ENCODE data around the gene HES7.
"Not testable (repeated sequence)": the region's sequence is repeated elsewhere in the genome, so short reads cannot be mapped to it uniquely, and the experiment has no call there.

HES7 gene

DNA sequence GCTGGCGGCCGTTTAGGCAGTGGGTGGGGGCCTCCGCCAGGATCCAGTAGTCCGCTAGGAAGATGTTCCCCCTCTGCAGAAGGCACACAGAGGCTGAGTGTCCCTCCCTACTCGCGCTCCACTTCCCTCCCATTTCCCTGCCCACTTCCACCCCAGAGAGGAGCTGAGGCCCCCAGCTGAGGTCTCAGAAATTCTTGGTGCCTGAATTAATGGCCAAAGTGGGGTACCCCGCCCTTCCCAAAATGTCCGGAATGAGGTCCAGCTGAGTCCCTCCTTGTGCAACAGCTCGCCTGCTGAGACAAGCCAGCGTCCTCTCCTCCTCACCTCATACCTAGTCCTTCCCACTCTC lies 13.5 kb downstream of the HES7 start:
- no peaks in the 10 kb centered on the region for H3K36me3 Mint-ChIP-seq
- peaks cover 1% of the 10 kb centered on the region for H3K4me1 Mint-ChIP-seq (ENCODE audit: low read depth)
- H3K9me3 Mint-ChIP-seq (ENCODE audit: low read depth), result no peaks in the 10 kb centered on the region
- H3K27me3 Mint-ChIP-seq, result peaks cover 14% of the 10 kb centered on the region
- H3K4me3 Mint-ChIP-seq, result no peak overlapping the region
- no peak overlapping the region for H3K27ac Mint-ChIP-seq

DNA sequence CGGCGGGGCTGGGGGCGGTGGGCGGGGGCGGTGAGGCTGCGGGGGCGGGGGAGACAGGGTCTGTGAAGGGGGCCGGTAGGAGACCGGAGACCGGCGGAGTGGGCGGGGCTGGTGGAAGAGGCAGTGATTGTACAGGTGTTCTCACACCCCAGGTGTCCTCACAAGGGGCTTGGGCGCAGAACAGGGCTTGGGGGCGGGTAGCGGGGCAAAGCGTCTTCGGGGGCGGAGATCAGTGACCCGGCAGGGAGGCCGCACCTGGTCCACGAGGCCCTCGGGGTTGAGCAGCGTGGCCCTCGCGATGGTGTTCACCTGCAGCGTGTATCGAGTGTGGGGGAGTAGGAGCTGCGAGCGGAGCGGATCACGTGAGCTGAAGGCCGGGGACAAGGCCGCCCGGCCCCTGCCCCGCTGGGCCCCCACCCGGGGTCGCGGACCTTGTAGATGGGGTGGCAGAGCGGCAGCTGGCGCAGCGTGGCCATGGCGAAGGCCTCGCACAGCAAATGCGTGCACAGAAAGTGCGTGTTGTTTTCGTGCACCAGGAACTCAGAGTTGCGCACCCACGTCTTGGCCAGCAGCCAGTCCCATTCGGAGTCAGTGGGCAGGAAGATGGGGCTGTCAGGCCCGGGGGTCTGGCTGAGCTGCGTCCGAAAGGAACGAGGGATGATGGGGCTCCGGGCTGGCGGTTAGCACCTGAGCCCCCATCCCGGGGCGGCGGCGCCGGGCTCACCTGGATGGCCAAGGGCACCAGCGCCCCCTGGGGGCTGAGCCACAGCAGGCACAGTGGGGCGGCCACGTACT lies 14.0 kb downstream of the HES7 start:
- Mint-ChIP-seq H3K27me3 (peaks cover 8% of the 10 kb centered on the region), H3K4me3 (peak overlapping the region; percentile 73), H3K9me3 (ENCODE audit: low read depth) (no peaks in the 10 kb centered on the region), H3K27ac (no peak overlapping the region), H3K4me1 (ENCODE audit: low read depth) (peaks cover 1% of the 10 kb centered on the region), H3K36me3 (no peaks in the 10 kb centered on the region)

DNA sequence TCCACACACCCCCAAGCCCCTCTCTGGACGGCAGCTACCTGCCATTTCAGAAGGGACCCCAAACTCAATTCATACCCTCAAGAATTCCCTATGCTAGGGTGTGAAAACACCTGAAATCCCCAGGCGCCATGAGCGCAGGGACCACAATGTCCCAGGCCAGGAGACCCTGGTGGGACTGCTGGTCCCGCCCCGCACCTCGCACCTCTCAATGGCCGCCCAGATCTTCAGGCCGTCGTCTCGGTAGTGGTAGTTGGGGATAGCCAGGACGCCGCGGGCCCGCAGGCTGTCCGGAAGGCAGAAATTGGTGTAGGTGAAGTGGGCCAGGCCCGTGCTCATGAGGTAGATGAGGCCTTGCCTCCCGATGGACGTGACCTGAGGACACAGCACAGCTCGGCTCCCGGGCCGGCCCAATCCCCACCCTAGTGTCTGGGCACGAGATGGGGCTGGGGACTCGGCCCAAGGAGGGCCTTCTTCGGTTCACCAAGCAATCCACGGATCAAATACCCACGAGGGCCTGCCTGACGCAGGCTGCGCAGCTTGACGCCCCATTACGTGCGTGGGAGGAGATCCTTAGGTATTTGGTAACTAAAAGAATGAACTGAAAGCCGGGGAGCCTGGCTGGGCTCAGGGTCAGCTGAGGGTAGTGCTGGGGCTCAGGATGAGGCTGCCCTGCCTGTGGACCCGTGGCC lies 14.8 kb downstream of the HES7 start:
- Mint-ChIP-seq H3K4me1 (ENCODE audit: low read depth) (peaks cover 1% of the 10 kb centered on the region), H3K36me3 (no peaks in the 10 kb centered on the region), H3K27me3 (peaks cover 4% of the 10 kb centered on the region), H3K4me3 (no peak overlapping the region), H3K27ac (no peak overlapping the region), H3K9me3 (ENCODE audit: low read depth) (no peaks in the 10 kb centered on the region)

DNA sequence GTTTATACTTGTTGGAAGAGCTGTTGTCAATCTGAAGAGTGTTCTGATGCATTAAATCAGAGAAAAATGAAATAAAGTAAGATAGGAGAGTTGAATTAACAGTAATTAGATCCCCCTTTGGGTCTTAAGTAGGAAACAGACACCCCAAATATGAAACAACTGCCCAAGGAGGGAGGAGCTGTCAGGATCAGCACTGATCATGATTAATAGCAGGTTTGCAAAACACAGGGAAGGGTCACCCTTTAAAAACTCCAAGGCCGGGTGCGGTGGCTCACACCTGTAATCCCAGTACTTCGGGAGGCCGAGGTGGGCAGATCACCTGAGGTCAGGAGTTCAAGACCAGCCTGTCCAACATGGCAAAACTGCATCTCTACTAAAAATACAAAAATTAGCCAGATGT lies 16.9 kb downstream of the HES7 start:
- not testable (repeated sequence) for H3K4me1 Mint-ChIP-seq (ENCODE audit: low read depth); H3K9me3 Mint-ChIP-seq (ENCODE audit: low read depth); H3K4me3 Mint-ChIP-seq; H3K27me3 Mint-ChIP-seq; H3K27ac Mint-ChIP-seq; H3K36me3 Mint-ChIP-seq

DNA sequence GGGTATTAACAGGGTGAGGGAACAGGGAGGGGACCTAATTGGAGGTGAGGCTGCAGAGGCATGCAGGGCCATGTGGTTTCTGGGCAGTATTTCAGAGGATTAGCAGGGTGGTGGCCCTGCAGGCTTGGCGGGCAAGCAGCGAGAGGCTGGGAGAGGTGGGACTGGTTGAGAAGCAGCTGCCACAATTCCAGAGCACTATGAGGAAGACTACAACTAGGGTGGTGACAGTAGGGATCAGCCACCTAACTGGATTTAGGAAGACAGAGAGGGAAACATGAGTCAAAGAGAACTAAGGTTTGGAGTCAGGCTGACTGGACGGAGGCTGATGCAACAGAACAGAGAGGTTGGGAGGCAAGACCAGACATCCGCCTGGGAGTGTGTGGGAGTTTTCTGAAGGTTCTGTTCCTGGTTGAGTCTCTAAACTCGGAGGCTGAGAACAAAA lies 17.9 kb downstream of the HES7 start:
- H3K9me3 Mint-ChIP-seq (ENCODE audit: low read depth), result no peaks in the 10 kb centered on the region
- peaks cover 1% of the 10 kb centered on the region for H3K4me1 Mint-ChIP-seq (ENCODE audit: low read depth)
- no peak overlapping the region for H3K4me3 Mint-ChIP-seq
- H3K27me3 Mint-ChIP-seq, result no peaks in the 10 kb centered on the region
- H3K27ac Mint-ChIP-seq, result no peak overlapping the region
- H3K36me3 Mint-ChIP-seq, result no peaks in the 10 kb centered on the region

DNA sequence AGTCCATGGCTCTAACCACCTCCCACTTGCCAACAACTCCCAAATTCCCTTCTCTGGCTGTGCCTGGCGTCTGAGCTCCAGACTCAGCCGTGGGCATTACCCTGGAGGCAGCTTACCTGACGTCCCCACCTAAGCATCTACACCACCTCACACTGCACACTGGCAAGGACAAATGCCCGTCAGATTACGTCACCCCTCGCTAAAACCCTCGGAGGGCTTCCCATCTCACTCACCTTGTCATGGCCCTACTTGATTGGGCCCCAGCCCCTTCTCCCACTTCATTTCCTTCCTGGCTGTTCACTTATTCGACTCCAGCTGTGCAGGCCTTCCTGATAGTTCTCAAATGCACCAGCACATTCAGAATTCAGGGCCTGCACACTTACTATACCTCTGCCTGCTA lies 19.0 kb downstream of the HES7 start:
- Mint-ChIP-seq H3K27ac (no peak overlapping the region), H3K27me3 (no peaks in the 10 kb centered on the region), H3K36me3 (no peaks in the 10 kb centered on the region), H3K9me3 (ENCODE audit: low read depth) (no peaks in the 10 kb centered on the region), H3K4me3 (no peak overlapping the region), H3K4me1 (ENCODE audit: low read depth) (no peaks in the 10 kb centered on the region)

DNA sequence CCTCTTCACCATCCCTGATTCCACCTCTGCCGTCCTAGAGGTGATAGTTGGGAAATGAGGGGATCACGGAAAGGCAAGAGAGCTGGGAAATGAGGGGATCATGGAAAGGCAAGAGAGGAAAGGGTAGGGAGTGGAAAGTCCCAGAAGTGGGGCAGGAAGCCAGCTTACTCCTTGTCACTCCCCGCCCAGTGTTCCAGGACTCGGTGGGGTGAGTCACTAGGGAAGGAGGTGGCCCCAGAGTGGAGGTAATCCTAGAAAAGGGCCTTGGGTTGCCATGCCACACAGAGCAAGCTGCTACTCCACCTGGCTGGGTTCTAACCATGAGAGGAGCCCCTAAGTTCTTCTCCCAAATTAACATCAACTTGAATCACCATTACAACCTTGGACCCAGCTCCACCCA lies 20.4 kb downstream of the HES7 start:
- Mint-ChIP-seq H3K4me3 (no peak overlapping the region), H3K36me3 (no peaks in the 10 kb centered on the region), H3K27ac (no peak overlapping the region), H3K4me1 (ENCODE audit: low read depth) (no peaks in the 10 kb centered on the region), H3K9me3 (ENCODE audit: low read depth) (no peaks in the 10 kb centered on the region), H3K27me3 (no peaks in the 10 kb centered on the region)

DNA sequence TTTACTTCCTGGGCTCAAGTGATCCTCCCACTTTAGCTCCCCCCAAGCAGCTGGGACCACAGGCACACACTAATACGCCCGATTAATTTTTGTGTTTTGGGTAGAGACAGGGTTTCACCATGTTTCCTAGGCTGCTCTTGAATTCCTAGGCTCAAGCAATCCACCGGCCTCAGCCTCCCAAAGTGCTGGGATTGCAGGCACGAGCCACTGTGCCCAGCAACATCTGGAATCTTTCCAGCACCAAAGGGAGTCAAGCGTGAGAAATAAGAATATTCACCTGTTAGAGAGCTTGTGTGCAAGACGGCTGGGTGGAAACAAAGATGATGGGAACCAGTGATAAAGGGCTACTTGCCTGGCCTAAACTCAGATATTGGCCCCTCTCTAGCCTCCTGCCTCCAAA lies 22.2 kb downstream of the HES7 start:
- Mint-ChIP-seq H3K4me3 (no peak overlapping the region), H3K9me3 (ENCODE audit: low read depth) (no peaks in the 10 kb centered on the region), H3K27ac (no peak overlapping the region), H3K27me3 (no peaks in the 10 kb centered on the region), H3K4me1 (ENCODE audit: low read depth) (no peaks in the 10 kb centered on the region), H3K36me3 (no peaks in the 10 kb centered on the region)

DNA sequence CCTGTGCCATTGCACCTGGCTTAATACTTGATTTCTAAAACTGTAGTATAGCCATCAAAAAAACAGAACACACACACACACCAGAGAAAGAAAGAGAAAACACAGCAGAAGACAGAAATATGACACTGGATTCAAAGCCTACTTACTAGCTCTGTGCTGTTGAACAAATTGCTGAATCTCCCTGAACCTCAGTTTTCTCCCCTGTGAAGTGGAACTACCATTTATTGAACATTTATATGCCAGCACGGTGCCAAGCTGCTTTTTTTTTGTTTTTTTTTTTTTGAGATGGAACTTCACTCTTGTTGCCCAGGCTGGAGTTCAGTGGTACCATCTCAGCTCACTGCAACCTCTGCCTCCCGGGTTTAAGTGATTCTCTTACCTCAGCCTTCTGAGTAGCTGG lies 23.1 kb downstream of the HES7 start:
- H3K27me3 Mint-ChIP-seq, result no peaks in the 10 kb centered on the region

DNA sequence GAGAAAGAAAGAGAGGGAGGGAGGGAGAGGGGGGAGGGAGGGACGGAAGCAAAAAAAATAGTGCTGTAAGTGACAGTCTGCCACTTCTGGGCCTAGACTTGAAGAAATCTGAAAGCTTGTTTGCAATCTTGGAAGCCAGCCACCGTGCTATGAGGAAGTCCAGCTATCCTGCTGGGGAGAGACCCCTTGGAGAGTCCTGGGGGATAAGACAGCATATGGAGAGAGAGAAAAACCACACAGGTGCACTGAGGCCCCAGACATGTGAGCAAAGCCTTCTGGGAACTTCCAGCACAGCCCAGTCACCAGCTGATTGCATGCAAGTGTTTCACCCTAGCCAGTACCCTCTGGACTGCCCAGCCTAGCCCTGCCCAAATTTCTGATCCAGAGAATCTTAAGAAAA lies 23.8 kb downstream of the HES7 start:
- Mint-ChIP-seq H3K27me3 (no peaks in the 10 kb centered on the region), H3K27ac (no peak overlapping the region)

More for the DNA sequence above, 23.1 kb downstream of the HES7 start:
- no peaks in the 10 kb centered on the region for H3K9me3 Mint-ChIP-seq (ENCODE audit: low read depth)
- no peak overlapping the region for H3K27ac Mint-ChIP-seq
- no peaks in the 10 kb centered on the region for H3K4me1 Mint-ChIP-seq (ENCODE audit: low read depth)
- H3K4me3 Mint-ChIP-seq, result no peak overlapping the region
- no peaks in the 10 kb centered on the region for H3K36me3 Mint-ChIP-seq

DNA sequence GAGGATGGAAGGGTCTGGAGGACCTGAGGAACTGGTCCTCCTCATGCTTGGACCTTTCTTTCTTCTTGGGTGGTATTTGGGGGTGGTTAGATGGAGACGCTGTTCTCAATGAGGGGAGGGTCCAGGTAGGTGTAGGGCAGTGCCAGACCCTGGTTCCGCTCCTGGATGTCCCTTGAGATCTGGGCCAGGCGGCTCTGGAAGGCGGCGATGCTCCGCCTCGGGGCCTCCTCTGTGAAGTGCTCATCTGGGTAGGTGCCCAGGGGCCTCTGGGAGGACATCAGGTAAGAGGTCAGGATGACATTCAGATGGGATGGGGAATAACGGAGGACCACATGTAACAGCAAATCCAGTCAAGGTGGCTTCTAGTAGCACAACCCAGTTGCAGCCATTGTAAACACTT lies 27.4 kb downstream of the HES7 start:
- H3K27me3 Mint-ChIP-seq, result peaks cover 2% of the 10 kb centered on the region
- H3K4me1 Mint-ChIP-seq (ENCODE audit: low read depth), result peaks cover 10% of the 10 kb centered on the region
- no peak overlapping the region for H3K4me3 Mint-ChIP-seq
- no peaks in the 10 kb centered on the region for H3K36me3 Mint-ChIP-seq
- no peaks in the 10 kb centered on the region for H3K9me3 Mint-ChIP-seq (ENCODE audit: low read depth)
- H3K27ac Mint-ChIP-seq, result no peak overlapping the region

More for the DNA sequence above, 23.8 kb downstream of the HES7 start:
- Mint-ChIP-seq H3K36me3 (no peaks in the 10 kb centered on the region), H3K4me3 (no peak overlapping the region), H3K4me1 (ENCODE audit: low read depth) (no peaks in the 10 kb centered on the region), H3K9me3 (ENCODE audit: low read depth) (no peaks in the 10 kb centered on the region)

DNA sequence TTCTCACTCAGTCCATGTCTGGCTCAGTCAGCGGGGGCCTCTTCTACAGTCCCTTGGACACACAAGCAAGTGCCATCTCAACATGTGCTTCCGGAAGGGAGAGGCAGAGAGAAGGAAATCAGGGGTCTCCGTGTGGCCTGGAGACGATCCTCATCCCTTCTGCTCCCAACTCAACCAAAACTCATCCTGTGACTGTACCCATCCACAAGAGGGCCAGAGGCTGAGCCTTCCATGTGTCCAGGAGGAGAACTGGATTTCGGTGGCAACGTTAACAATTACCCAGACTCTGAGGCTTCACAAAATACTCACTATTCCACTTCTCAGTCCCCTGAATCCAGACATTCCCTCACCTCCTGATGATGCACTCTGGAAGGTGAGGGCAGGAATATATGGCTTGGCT lies 28.5 kb downstream of the HES7 start:
- Mint-ChIP-seq H3K27ac (no peak overlapping the region), H3K36me3 (no peaks in the 10 kb centered on the region), H3K27me3 (peaks cover 7% of the 10 kb centered on the region), H3K9me3 (ENCODE audit: low read depth) (no peaks in the 10 kb centered on the region), H3K4me1 (ENCODE audit: low read depth) (peaks cover 10% of the 10 kb centered on the region), H3K4me3 (no peak overlapping the region)

DNA sequence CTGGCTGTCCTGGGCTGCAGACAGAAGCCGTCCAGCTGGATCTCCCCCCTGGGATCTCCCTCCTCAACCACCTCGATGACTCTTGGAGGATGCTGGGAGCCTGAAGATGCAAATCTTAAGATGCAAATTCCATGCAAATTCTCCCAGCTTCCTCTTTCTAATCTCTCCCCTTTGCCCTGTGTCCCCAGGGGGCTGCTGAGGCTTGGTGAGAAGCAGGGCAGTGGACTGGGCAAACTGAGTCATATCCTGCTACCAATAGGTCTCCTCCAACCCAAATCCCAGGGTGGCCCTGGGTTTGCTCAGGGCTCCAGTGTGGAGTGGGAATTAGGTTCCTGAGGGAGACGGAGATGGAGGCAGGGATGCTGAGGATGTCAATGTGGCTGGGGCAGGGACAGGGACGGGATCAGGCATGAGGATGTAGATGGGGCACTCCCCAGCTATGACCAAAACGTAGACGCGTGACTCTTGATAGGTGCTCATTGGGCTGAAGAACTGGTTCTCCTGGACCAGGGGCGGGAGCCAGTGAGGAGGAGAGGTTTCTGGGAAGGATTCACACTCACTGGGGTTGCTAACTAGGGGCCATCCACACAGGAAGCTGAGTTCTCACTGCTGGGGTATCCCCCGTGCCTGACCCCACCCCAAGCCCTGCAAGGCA lies 32.7 kb downstream of the HES7 start:
- Mint-ChIP-seq H3K4me1 (ENCODE audit: low read depth) (peaks cover 10% of the 10 kb centered on the region), H3K9me3 (ENCODE audit: low read depth) (no peaks in the 10 kb centered on the region), H3K27ac (no peak overlapping the region), H3K4me3 (no peak overlapping the region), H3K27me3 (peaks cover 13% of the 10 kb centered on the region), H3K36me3 (no peaks in the 10 kb centered on the region)

DNA sequence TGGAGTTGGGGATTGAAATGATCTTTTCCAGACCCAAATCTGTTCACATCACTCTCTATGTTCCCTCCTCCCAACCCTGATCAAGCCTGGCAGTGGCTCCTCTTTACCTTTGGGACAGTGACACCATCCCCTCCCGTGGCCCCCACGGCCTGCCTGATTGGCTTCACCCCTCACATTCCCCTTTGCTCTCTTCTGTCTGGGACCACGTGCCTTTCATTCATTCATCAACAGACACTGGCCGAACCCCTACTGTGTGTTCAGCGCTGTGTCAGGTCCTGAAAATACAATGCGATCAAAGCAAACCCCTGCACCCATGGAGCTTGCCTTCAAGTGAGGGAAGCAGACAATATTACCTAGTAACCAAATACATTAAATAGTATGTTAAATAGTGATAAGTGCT lies 34.2 kb downstream of the HES7 start:
- Mint-ChIP-seq H3K4me3 (no peak overlapping the region), H3K27ac (no peak overlapping the region), H3K9me3 (ENCODE audit: low read depth) (no peaks in the 10 kb centered on the region), H3K36me3 (no peaks in the 10 kb centered on the region), H3K4me1 (ENCODE audit: low read depth) (peaks cover 8% of the 10 kb centered on the region), H3K27me3 (peaks cover 13% of the 10 kb centered on the region)

DNA sequence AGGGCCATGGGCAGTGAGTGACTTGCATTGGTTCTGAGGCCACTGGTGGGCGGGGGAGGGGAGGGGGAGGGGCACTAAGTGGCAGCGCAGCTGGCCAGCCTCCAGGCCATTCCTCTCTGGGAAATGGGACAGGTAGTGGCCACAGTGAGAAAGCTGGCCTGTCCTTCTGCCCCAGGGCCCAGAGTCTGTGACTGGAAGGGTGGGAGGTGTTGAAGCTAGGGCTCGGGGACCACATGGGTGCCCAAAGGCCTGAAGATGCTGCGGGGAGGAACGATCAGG lies 36.0 kb downstream of the HES7 start:
- Mint-ChIP-seq H3K4me3 (no peak overlapping the region), H3K9me3 (ENCODE audit: low read depth) (no peaks in the 10 kb centered on the region), H3K4me1 (ENCODE audit: low read depth) (no peaks in the 10 kb centered on the region), H3K36me3 (no peaks in the 10 kb centered on the region), H3K27me3 (peaks cover 13% of the 10 kb centered on the region), H3K27ac (no peak overlapping the region)
